Mucosa of rectum (tissue), 2 donors: ENCODE results near the gene RCC2.
"Not testable (repeated sequence)": the region's sequence is repeated elsewhere in the genome, so short reads cannot be mapped to it uniquely, and the experiment has no call there.

Experiments used
- H3K27ac ChIP-seq, 2 donors: one replicate each; pipeline ENCODE4 v1.7.0; 2013; ENCODE audit warnings: inconsistent platforms in 2 of 2, low read depth in 2 of 2, low read length in 2 of 2
- H3K27me3 ChIP-seq, 2 donors: one replicate each; pipeline ENCODE4 v1.7.0; 2013; ENCODE audit warnings: low read length in 2 of 2; ENCODE audit not compliant: control insufficient read depth in 2 of 2, insufficient read depth in 2 of 2
- H3K36me3 ChIP-seq, 2 donors: one replicate each; pipeline ENCODE4 v1.7.0; 2013; ENCODE audit warnings: low read length in 2 of 2; ENCODE audit not compliant: control insufficient read depth in 2 of 2, insufficient read depth in 2 of 2
- H3K4me1 ChIP-seq, 2 donors: one replicate each; pipeline ENCODE4 v1.7.0; 2013; ENCODE audit warnings: low read length in 2 of 2, mild to moderate bottlenecking in 1 of 2; ENCODE audit not compliant: control insufficient read depth in 2 of 2, insufficient read depth in 2 of 2
- H3K4me3 ChIP-seq, 2 donors: one replicate each; pipeline ENCODE4 v1.7.0; 2013; ENCODE audit warnings: low read length in 2 of 2
- H3K9ac ChIP-seq, 2 donors: one replicate each; pipeline ENCODE4 v1.7.0; 2013; ENCODE audit warnings: low read length in 2 of 2, low read depth in 1 of 2, mild to moderate bottlenecking in 1 of 2
- H3K9me3 ChIP-seq, 2 donors: one replicate each; pipeline ENCODE4 v1.7.0; 2013; ENCODE audit warnings: low read length in 2 of 2; ENCODE audit not compliant: control insufficient read depth in 2 of 2
- donor health status: healthy.
- donor health status: Normal muscosa, but diverticular disease.

The RCC2 gene

DNA sequence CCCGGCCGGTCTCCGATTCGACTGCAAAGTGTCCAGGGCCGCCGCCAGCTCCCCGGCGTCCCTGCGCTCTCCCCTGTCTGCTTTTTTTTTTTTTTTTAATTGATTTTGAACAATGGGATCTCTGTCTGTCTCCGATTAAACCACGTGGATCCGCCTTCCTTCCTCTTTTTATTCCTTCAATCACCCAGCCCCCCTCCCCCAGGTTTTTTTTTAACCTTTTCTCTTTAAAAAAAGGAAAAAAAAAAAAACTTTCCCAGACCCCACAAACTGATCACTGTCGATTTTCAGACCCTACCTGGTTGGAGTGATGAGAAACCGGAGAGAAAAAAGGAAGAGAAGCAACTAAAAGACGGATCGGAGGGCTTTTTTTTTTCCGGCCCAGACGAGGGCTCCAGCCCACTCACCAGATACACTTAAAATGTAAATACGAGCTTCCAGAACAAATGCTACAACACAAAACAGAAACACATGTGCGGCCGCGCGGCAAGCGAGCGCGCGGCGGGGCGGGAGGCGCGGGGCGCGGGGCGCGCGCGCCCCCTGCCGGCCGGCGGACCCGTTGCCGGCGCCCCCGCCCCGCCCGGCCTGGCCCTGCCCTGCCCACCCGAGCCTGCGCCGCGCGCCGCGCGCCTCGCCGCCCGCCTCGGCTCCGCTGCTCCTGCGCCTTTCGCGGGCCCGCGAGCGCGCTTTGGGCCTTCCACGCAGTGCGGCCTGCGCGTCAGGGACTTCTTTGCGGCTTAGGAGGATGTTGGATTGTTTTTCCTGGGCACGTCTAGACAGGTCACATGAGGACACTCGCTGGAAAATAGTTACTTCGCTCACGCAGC, at the start of gene RCC2:
Gene RCC2, minus strand, starts transcription at position 428 of the 824 bp plus-strand sequence. CDS start 1,163 bp downstream, outside the sequence.
- Histone ChIP-seq H3K36me3 (peaks cover 0 to 7% of the 10 kb centered on the region in 2 donors), H3K4me1 (peaks cover 15% of the 10 kb centered on the region in 2 donors), H3K27ac (peak within 1 kb of the TSS; percentile 80 to 81), H3K4me3 (peak within 1 kb of the TSS; percentile 82 to 91), H3K9ac (peak within 1 kb of the TSS; percentile 78 to 79), H3K27me3 (peaks cover 0 to 3% of the 10 kb centered on the region in 2 donors), H3K9me3 (no peaks in the 10 kb centered on the region)

DNA sequence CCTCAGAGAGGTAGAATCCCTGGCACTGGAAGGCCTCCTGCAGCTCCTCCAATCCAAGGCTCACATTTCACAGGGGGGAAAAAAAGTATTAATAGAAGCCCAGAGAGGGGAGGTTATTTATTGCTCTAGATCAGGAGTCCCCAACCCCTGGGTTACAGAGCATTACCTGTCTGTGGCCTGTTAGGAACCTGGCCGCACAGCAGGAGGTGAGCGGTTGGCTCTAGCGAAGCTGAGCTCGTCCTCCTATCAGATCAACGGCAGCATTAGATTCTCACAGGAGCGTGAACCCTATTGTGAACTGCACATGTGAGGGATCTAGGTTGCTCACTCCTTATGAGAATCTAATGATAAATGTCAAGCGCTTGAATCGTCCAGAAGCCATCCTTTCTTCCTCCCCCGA, 46.8 kb upstream of the RCC2 start:
- Histone ChIP-seq H3K27me3 (peaks cover 0 to 4% of the 10 kb centered on the region in 2 donors), H3K36me3 (no peaks in the 10 kb centered on the region), H3K9me3 (no peaks in the 10 kb centered on the region), H3K4me1 (no peaks in the 10 kb centered on the region), H3K27ac (no peak overlapping the region), H3K9ac (no peak overlapping the region), H3K4me3 (no peak overlapping the region)

DNA sequence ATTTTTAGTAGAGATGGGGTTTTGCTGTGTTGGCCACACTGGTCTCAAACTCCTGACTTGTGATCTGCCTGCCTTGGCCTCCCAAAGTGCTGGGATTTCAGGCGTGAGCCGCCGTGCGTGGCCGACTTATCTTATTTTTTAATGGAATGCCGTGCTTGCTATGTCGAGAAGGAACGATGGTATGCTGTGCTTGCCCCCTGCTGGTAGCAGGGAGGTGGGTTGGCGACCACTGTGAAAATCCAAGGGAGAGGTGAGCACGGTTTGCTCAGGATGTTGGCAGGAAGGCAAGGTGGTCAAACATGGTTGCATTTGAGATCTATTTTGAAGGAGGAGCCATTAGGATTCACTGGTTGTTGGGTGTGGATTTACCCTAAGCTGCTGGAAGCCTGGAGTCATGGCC, 45.8 kb upstream of the RCC2 start:
- Histone ChIP-seq H3K4me3 (no peak overlapping the region), H3K27ac (no peak overlapping the region), H3K27me3 (peaks cover 0 to 4% of the 10 kb centered on the region in 2 donors), H3K9ac (no peak overlapping the region), H3K4me1 (no peaks in the 10 kb centered on the region), H3K9me3 (no peaks in the 10 kb centered on the region), H3K36me3 (no peaks in the 10 kb centered on the region)

DNA sequence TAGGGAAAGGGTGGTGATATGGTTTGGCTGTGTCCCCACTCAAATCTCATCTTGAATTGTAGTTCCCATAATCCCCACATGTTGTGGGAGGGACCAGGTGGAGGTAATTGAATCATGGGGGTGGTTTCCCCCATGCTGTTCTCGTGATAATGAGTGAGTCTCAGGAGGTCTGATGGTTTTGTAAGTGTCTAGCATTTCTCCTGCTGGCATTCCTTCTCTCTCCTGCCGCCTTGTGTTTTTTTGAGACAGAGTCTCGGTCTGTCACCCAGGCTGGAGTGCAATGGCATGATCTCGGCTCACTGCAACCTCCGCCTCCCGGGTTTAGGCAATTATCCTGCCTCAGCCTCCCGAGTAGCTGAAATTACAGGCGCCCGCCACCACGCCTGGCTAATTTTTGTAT, 42.5 kb upstream of the RCC2 start:
- not testable (repeated sequence) for H3K27ac ChIP-seq, H3K4me3 ChIP-seq, H3K9me3 ChIP-seq, H3K4me1 ChIP-seq, H3K9ac ChIP-seq, H3K27me3 ChIP-seq, H3K36me3 ChIP-seq

DNA sequence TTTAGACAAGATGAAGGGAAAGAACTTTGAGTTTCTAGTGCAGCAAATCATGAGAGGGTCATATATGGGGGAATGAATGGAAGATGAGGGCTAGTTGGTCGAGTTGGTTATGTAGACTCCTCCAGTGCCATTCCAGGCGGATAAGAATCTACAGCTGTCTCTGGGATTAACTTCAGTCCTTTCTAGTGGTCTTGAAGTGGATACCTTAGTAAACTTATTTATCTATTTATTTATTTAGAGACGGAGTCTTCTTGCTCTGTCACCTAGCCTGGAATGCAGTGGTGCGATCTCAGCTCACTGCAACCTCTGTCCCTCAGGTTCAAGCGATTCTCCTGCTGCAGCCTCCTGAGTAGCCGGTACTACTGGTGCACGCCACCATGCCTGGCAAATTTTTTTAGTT, 41.4 kb upstream of the RCC2 start:
- H3K27me3 ChIP-seq, result peaks cover 0 to 4% of the 10 kb centered on the region in 2 donors
- no peaks in the 10 kb centered on the region for H3K4me1 ChIP-seq
- H3K9ac ChIP-seq, result no peak overlapping the region

DNA sequence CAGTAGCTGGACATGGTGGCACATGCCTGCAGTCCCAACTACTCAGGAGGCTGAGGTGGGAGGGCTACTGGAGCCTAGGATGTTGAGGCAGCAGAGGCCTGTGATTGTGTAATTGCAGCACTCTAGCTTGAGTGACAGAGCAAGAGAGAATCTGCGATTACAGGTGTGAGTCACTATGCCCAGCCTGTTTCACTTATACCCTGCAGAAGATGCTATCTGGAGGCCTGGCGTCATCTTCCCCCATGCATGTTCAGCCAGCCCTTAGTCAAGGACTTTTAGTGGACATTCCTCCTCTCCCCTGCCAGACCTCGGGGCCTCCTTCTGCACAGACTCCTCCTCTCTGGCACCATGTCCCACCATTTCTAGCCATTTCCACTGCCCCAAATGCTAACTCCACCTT, 36.3 kb upstream of the RCC2 start:
- Histone ChIP-seq H3K27ac (no peak overlapping the region), H3K4me3 (no peak overlapping the region), H3K9me3 (no peaks in the 10 kb centered on the region), H3K27me3 (no peaks in the 10 kb centered on the region), H3K4me1 (no peaks in the 10 kb centered on the region), H3K9ac (no peak overlapping the region), H3K36me3 (no peaks in the 10 kb centered on the region)

More for the DNA sequence above, 41.4 kb upstream of the RCC2 start:
- Histone ChIP-seq H3K36me3 (no peaks in the 10 kb centered on the region), H3K27ac (no peak overlapping the region), H3K4me3 (no peak overlapping the region), H3K9me3 (no peaks in the 10 kb centered on the region)

DNA sequence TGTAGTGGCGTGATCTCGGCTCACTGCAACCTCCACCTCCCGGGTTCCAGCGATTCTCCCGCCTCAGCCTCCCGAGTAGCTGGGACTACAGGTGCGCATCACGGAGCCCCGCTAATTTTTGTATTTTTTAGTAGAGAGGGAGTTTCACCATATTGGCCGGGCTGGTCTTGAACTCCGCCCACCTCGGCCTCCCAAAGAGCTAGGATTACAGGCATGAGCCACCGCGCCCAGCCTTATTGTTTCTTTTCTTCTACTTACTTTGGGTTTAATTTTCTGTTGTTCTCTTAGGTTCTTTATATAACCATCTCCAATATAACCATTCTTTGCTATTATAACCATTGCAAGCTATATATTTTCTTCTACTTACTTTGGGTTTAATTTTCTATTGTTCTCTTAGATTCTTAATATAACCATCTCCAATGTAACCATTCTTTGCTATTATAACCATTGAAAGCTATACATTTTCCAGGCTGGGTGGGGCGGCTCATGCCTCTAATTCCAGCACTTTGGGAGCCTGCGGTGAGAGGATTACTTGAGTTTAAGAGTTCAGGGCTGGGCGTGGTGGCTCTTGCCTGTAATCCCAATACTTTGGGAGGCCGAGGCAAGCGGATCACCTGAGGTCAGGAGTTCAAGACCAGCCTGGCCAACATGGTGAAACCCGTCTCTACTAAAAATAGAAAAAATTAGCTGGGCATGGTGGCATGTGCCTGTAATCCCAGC, 35.5 kb upstream of the RCC2 start:
- H3K36me3 ChIP-seq, H3K9ac ChIP-seq, H3K27ac ChIP-seq, H3K27me3 ChIP-seq, H3K9me3 ChIP-seq, H3K4me3 ChIP-seq, H3K4me1 ChIP-seq: not testable (repeated sequence)

DNA sequence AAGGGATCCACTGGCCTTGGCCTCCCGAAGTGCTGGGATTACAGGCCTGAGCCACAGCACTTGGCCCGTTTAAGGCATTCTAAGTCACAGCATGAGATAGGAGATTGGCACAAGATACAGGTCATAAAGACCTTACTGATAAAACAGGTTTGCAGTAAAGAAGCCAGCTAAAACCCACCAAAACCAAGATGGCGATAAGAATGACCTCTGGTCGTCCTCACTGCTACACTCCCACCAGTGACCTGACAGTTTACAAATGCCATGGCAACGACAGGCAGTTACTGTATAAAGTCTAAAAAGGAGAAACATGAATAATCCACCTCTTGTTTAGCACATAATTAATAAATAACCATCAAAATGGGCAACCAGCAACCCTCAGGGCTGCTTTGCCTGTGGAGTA, 33.3 kb upstream of the RCC2 start:
- H3K4me1 ChIP-seq, result no peaks in the 10 kb centered on the region
- no peaks in the 10 kb centered on the region for H3K36me3 ChIP-seq
- no peak overlapping the region for H3K4me3 ChIP-seq
- no peak overlapping the region for H3K27ac ChIP-seq
- no peaks in the 10 kb centered on the region for H3K27me3 ChIP-seq
- no peak overlapping the region for H3K9ac ChIP-seq
- no peaks in the 10 kb centered on the region for H3K9me3 ChIP-seq

DNA sequence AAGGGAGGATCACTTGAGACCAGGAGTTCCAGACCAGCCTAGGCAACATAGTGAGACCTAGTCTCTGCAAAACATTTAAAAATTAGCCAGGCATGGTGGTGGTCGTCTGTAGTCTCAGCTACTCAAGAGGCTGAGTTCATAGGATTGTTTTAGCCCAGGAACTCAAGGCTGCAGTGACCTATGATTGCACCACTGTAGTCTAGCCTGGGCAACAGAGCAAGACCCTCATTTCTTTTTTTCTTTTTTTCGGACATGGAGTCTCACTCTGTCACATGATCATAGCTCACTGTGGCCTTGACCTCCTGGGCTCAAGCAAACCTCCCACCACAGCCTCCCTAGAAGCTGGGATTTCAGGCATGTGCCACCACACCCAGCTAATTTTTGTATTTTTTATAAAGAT, 31.9 kb upstream of the RCC2 start:
- no peaks in the 10 kb centered on the region for H3K27me3 ChIP-seq
- no peak overlapping the region for H3K4me3 ChIP-seq
- no peak overlapping the region for H3K27ac ChIP-seq
- H3K9ac ChIP-seq, result no peak overlapping the region
- H3K4me1 ChIP-seq, result no peaks in the 10 kb centered on the region
- H3K9me3 ChIP-seq, result no peaks in the 10 kb centered on the region
- no peaks in the 10 kb centered on the region for H3K36me3 ChIP-seq

DNA sequence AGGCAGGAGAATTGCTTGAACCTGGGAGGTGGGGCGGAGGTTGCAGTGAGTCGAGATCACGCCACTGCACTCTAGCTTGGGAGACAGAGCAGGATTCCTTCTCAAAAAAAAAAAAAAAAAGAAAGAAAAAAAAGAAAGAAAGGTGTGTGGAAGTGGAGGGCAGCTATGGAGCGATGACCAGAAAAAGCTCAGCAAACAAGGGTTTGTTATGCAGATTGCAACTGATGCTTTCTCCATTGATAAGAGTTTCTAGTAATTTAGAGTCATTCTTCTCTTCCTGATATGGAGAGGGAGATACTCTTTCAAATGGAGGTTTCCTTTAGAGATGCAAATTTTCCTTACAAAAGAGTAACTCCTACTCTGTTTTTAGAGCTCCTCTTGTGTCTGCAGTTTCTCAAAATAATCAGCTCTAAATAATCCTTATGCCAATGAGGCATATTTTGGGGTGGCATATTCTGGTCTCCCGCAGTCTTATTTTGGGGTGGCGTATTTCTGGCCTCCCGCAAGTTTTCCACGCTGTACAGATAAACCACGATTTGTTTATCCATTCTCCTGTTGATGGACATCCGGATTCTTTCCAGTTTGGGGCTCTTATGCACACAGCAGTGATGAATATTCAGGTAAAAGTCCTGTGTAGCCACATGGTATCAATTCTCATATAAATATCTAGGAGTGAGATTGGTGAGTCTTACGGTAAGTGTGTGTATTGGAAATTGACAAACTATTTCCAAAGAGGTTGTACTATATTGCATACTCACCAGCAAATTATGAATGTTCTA, 30.7 kb upstream of the RCC2 start:
- no peaks in the 10 kb centered on the region for H3K9me3 ChIP-seq
- H3K9ac ChIP-seq, result no peak overlapping the region
- no peaks in the 10 kb centered on the region for H3K4me1 ChIP-seq
- H3K4me3 ChIP-seq, result no peak overlapping the region
- no peak overlapping the region for H3K27ac ChIP-seq
- no peaks in the 10 kb centered on the region for H3K36me3 ChIP-seq
- no peaks in the 10 kb centered on the region for H3K27me3 ChIP-seq
